ENCODE results near the gene ABI3BP.
"Not testable (repeated sequence)": the region's sequence is repeated elsewhere in the genome, so short reads cannot be mapped to it uniquely, and the experiment has no call there.

Gene ABI3BP

DNA sequence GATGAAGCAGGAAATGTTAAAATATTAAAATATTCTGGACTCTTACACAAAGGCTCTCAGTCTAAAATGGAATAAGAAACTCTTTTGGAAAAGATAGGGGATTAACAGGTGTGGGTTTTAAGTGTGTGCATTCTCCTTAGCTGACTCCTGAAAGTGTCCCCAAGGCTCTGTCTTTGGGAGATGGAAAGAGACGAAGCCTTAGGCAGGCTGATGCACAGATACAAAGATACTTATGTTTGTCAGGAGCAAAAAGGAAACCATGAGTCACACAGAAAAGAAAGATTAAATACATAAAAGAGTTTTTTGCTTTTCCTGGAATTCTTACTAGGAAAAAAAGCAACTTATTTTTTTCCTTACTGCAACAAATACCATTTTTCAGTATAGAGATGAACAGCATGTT lies 23.8 kb upstream of the ABI3BP start:
- no peak for TF ChIP-seq POLR2A (IDR thresholded peaks at IDR 0.05; ENCODE audit: extremely low read depth, insufficient read length)
- TF ChIP-seq, protein P1, sequence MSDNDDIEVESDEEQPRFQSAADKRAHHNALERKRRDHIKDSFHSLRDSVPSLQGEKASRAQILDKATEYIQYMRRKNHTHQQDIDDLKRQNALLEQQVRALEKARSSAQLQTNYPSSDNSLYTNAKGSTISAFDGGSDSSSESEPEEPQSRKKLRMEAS (IDR thresholded peaks at IDR 0.05; ENCODE audit: low read depth, low read length), result no peak
- no peak for TF ChIP-seq MYC (IDR thresholded peaks at IDR 0.05; ENCODE audit: low read depth, low read length)
- TF ChIP-seq, protein P2, sequence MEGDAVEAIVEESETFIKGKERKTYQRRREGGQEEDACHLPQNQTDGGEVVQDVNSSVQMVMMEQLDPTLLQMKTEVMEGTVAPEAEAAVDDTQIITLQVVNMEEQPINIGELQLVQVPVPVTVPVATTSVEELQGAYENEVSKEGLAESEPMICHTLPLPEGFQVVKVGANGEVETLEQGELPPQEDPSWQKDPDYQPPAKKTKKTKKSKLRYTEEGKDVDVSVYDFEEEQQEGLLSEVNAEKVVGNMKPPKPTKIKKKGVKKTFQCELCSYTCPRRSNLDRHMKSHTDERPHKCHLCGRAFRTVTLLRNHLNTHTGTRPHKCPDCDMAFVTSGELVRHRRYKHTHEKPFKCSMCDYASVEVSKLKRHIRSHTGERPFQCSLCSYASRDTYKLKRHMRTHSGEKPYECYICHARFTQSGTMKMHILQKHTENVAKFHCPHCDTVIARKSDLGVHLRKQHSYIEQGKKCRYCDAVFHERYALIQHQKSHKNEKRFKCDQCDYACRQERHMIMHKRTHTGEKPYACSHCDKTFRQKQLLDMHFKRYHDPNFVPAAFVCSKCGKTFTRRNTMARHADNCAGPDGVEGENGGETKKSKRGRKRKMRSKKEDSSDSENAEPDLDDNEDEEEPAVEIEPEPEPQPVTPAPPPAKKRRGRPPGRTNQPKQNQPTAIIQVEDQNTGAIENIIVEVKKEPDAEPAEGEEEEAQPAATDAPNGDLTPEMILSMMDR (IDR thresholded peaks at IDR 0.05; ENCODE audit: low read depth, low read length), result no peak
- DNase-seq (ENCODE audit: low read depth), result no peak
- H3K4me3 ChIP-seq (ENCODE audit: low read depth, low read length), result no peak overlapping the region

DNA sequence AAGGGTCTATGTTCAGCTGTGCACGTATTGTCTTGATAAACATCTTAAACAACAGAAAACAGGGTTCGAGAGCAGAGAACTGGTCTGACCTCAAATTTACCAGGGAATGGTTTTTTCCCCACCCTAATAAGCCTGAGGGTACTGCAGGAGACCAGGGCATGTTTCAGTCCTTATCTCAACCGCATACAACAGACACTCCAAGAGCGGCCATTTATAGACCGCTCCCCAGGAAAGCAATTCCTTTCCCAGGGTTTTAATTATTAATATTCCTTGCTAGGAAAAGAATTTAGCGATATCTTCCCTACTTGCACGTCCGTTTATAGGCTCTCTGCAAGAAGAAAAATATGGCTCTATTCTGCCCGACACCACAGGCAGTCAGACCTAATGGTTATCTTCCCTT lies 19.1 kb upstream of the ABI3BP start:
- H3K4me3 ChIP-seq (ENCODE audit: low read depth, low read length); DNase-seq (ENCODE audit: low read depth): not testable (repeated sequence)

DNA sequence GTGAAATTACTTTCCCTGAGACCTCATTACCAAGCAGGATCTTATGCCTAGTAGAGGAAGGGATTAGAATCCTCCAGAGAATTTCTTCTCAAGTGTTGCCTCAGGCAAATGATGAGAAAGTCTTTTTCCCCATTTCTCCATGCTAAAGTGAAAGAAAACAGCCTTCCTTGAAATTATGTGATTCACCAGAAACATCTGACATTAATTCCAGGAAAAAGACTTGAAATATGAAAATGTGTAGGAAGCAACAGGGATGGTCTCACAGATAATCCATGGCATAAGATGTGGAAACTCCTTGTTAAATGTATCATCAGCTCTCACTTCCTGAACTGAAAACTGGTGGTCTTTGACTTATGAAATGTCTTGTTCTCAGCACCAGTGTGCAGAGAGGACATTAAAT lies 17.9 kb upstream of the ABI3BP start:
- H3K4me3 ChIP-seq (ENCODE audit: low read depth, low read length), result no peak overlapping the region
- DNase-seq (ENCODE audit: low read depth), result no peak
- TF ChIP-seq, protein P2 (IDR thresholded peaks at IDR 0.05; ENCODE audit: low read depth, low read length), result no peak
- TF ChIP-seq, protein P1 (IDR thresholded peaks at IDR 0.05; ENCODE audit: low read depth, low read length), result no peak
- TF ChIP-seq POLR2A (IDR thresholded peaks at IDR 0.05; ENCODE audit: extremely low read depth, insufficient read length) (no peak), MYC (IDR thresholded peaks at IDR 0.05; ENCODE audit: low read depth, low read length) (no peak)

DNA sequence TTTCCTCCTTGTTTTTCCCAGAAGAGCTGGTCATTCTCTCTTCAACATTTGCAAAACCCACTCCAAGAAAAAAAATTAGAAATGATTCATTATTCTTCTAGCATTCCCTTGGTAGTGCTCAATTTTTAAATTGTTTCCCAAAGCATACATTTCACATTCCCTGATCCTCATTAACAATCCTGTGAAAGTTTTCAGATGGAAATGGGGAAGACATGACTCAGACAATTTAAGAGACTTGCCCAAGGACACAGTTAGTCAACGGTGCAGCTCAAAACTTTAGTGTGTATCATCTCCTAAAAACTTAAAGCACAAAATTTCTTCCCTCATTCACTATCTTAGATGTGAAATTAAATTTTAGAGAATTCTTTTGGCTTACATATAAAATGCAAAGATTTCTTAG lies 17.1 kb upstream of the ABI3BP start:
- no peak overlapping the region for H3K4me3 ChIP-seq (ENCODE audit: low read depth, low read length)
- TF ChIP-seq, protein P1 (IDR thresholded peaks at IDR 0.05; ENCODE audit: low read depth, low read length), result no peak
- no peak for TF ChIP-seq POLR2A (IDR thresholded peaks at IDR 0.05; ENCODE audit: extremely low read depth, insufficient read length)
- no peak for DNase-seq (ENCODE audit: low read depth)

DNA sequence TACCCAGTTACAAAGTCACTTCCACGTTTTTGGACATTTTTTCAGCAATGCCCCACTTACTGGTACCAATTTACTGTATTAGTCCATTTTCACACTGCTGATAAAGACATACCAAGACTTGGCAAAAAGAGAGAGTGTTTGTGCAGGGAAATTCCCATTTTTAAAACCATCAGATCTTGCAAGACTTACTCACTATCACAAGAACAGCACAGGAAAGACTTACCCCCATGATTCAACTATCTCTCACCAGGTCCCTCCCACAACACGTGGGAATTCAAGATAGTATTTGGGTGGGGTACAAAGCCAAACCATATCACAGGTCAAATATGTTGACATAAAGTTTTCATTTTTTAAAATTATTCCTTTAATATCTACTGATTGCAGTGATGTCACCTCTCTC lies 16.2 kb upstream of the ABI3BP start:
- TF ChIP-seq, protein P1 (IDR thresholded peaks at IDR 0.05; ENCODE audit: low read depth, low read length), result no peak
- no peak for TF ChIP-seq POLR2A (IDR thresholded peaks at IDR 0.05; ENCODE audit: extremely low read depth, insufficient read length)
- no peak for TF ChIP-seq MYC (IDR thresholded peaks at IDR 0.05; ENCODE audit: low read depth, low read length)
- TF ChIP-seq, protein P2 (IDR thresholded peaks at IDR 0.05; ENCODE audit: low read depth, low read length), result no peak
- no peak overlapping the region for H3K4me3 ChIP-seq (ENCODE audit: low read depth, low read length)
- DNase-seq (ENCODE audit: low read depth), result no peak

DNA sequence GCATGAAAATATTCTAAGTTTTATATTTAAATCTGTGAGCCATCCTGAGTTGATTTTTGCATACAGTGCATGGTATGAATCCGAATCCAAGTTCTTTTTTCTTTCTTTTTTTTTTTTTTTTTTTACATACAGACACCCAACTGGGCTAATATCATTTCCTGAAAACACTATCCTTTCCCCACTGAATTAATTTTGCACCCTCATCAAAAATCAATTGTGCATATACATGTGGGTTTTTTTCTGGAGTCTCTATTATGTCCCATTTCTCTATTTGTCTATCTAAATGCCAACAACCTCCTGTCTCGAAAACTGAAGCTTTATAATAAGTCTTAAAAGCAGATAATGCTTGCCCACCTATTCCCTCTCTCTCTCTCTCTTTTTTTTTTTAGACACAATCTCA lies 5.9 kb upstream of the ABI3BP start:
- no peak for DNase-seq (ENCODE audit: low read depth)
- H3K4me3 ChIP-seq (ENCODE audit: low read depth, low read length), result no peak overlapping the region
- TF ChIP-seq MYC (IDR thresholded peaks at IDR 0.05; ENCODE audit: low read depth, low read length), result no peak
- TF ChIP-seq POLR2A (IDR thresholded peaks at IDR 0.05; ENCODE audit: extremely low read depth, insufficient read length), result no peak
- TF ChIP-seq, protein P1 (IDR thresholded peaks at IDR 0.05; ENCODE audit: low read depth, low read length), result no peak
- TF ChIP-seq, protein P2 (IDR thresholded peaks at IDR 0.05; ENCODE audit: low read depth, low read length), result no peak

DNA sequence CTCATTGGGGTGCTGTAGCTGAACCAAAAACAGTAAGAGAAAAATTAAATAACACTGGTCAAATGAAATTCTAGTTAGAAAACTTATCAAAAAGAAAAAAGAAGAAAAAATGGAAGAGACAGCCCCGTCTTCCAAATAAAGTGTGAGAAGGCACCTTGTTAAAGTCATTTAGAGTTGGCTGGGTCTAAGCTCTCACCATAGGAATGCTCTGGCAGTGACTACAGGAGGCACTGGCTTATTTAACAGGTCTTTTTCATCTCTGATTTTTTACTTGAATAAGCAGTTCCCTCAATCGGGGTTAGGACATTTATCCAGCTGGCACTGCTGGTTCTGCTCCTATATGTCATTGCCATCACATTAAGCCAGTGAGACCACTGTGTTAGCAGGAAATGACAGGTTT lies 1.6 kb upstream of the ABI3BP start:
- no peak for DNase-seq (ENCODE audit: low read depth)
- no peak overlapping the region for H3K4me3 ChIP-seq (ENCODE audit: low read depth, low read length)
- TF ChIP-seq, protein P2 (IDR thresholded peaks at IDR 0.05; ENCODE audit: low read depth, low read length), result no peak
- TF ChIP-seq, protein P1 (IDR thresholded peaks at IDR 0.05; ENCODE audit: low read depth, low read length), result no peak
- TF ChIP-seq POLR2A (IDR thresholded peaks at IDR 0.05; ENCODE audit: extremely low read depth, insufficient read length) (no peak), MYC (IDR thresholded peaks at IDR 0.05; ENCODE audit: low read depth, low read length) (no peak)

All from NB4 (cell line).